ENCODE data around the gene MTR. TPM values are rescaled to one million over a fixed set of nuclear protein-coding genes. Genes with fewer than 3 reads are reported as not detected.

The MTR gene
- total RNA-seq, 1 donor from 2014 or later = 37.8 TPM

GRCh38 chr1:236762410-236762809 lies 32.7 kb upstream of the MTR start:
- H3K36me3 Mint-ChIP-seq (ENCODE audit: unreplicated experiment) = no peaks in the 10 kb centered on the region
- H3K9me3 Mint-ChIP-seq (ENCODE audit: unreplicated experiment) = no peaks in the 10 kb centered on the region
- no peak for DNase-seq (ENCODE audit: extremely low spot score, unreplicated experiment)
- no peak for TF ChIP-seq CTCF (IDR thresholded peaks at IDR 0.05)
- H3K4me3 Mint-ChIP-seq (ENCODE audit: unreplicated experiment) = no peak overlapping the region
- H3K4me1 Mint-ChIP-seq (ENCODE audit: unreplicated experiment) = peaks cover 2% of the 10 kb centered on the region
- peaks cover 8% of the 10 kb centered on the region for H3K27me3 Mint-ChIP-seq (ENCODE audit: unreplicated experiment)
- H3K27ac Mint-ChIP-seq (ENCODE audit: unreplicated experiment) = no peak overlapping the region

GRCh38 chr1:236765831-236766230 lies 29.3 kb upstream of the MTR start:
- DNase-seq (ENCODE audit: extremely low spot score, unreplicated experiment) = no peak
- Mint-ChIP-seq H3K27me3 (ENCODE audit: unreplicated experiment) (peaks cover 25% of the 10 kb centered on the region), H3K9me3 (ENCODE audit: unreplicated experiment) (no peaks in the 10 kb centered on the region), H3K36me3 (ENCODE audit: unreplicated experiment) (no peaks in the 10 kb centered on the region), H3K4me1 (ENCODE audit: unreplicated experiment) (no peaks in the 10 kb centered on the region), H3K4me3 (ENCODE audit: unreplicated experiment) (no peak overlapping the region), H3K27ac (ENCODE audit: unreplicated experiment) (no peak overlapping the region)
- TF ChIP-seq CTCF (IDR thresholded peaks at IDR 0.05) = no peak

GRCh38 chr1:236766506-236766905 lies 28.6 kb upstream of the MTR start:
- H3K4me1 Mint-ChIP-seq (ENCODE audit: unreplicated experiment) = no peaks in the 10 kb centered on the region
- no peak overlapping the region for H3K4me3 Mint-ChIP-seq (ENCODE audit: unreplicated experiment)
- no peak for DNase-seq (ENCODE audit: extremely low spot score, unreplicated experiment)
- no peak for TF ChIP-seq CTCF (IDR thresholded peaks at IDR 0.05)
- no peaks in the 10 kb centered on the region for H3K9me3 Mint-ChIP-seq (ENCODE audit: unreplicated experiment)
- no peak overlapping the region for H3K27ac Mint-ChIP-seq (ENCODE audit: unreplicated experiment)
- peaks cover 25% of the 10 kb centered on the region for H3K27me3 Mint-ChIP-seq (ENCODE audit: unreplicated experiment)
- no peaks in the 10 kb centered on the region for H3K36me3 Mint-ChIP-seq (ENCODE audit: unreplicated experiment)

GRCh38 chr1:236767276-236767675 lies 27.8 kb upstream of the MTR start:
- H3K9me3 Mint-ChIP-seq (ENCODE audit: unreplicated experiment) = no peaks in the 10 kb centered on the region
- TF ChIP-seq CTCF (IDR thresholded peaks at IDR 0.05) = no peak
- no peaks in the 10 kb centered on the region for H3K36me3 Mint-ChIP-seq (ENCODE audit: unreplicated experiment)
- H3K4me1 Mint-ChIP-seq (ENCODE audit: unreplicated experiment) = no peaks in the 10 kb centered on the region
- H3K4me3 Mint-ChIP-seq (ENCODE audit: unreplicated experiment) = no peak overlapping the region
- DNase-seq (ENCODE audit: extremely low spot score, unreplicated experiment) = no peak
- peaks cover 25% of the 10 kb centered on the region for H3K27me3 Mint-ChIP-seq (ENCODE audit: unreplicated experiment)
- H3K27ac Mint-ChIP-seq (ENCODE audit: unreplicated experiment) = no peak overlapping the region

GRCh38 chr1:236768601-236769000 lies 26.5 kb upstream of the MTR start:
- DNase-seq (ENCODE audit: extremely low spot score, unreplicated experiment) = no peak
- Mint-ChIP-seq H3K9me3 (ENCODE audit: unreplicated experiment) (no peaks in the 10 kb centered on the region), H3K36me3 (ENCODE audit: unreplicated experiment) (no peaks in the 10 kb centered on the region), H3K27me3 (ENCODE audit: unreplicated experiment) (peaks cover 26% of the 10 kb centered on the region), H3K4me3 (ENCODE audit: unreplicated experiment) (no peak overlapping the region), H3K4me1 (ENCODE audit: unreplicated experiment) (no peaks in the 10 kb centered on the region), H3K27ac (ENCODE audit: unreplicated experiment) (no peak overlapping the region)
- TF ChIP-seq CTCF (IDR thresholded peaks at IDR 0.05) = no peak

Measured in osteocyte (in vitro differentiated cells).